ENCODE measurements around the gene SYT7.

SYT7 gene

GRCh38 chr11:61607920-61608599 is 27.2 kb upstream of the SYT7 start:
- DNase-seq: no peak

DNA sequence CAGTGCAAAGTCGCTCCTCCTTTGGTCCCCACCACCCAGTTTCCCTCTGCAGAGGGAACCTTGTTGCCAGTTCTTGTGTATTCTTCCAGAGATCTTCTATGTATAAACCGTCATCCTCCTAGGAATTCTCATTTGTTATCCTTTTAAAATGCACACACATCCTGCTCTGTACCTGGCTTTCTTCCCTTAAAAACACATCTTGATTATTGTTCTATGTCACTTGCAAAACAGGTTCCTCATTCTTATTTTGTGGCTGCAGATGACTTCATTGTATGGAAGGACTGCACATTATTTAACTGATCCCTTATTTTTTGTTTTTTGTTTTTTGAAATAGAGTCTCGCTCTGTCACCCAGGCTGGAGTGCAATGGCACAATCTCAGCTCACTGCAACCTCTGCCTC is 26.6 kb upstream of the SYT7 start:
- no peak for DNase-seq

- no peak for DNase-seq
Measured at GRCh38 chr11:61603667-61604066, 22.8 kb upstream of the SYT7 start.

DNA sequence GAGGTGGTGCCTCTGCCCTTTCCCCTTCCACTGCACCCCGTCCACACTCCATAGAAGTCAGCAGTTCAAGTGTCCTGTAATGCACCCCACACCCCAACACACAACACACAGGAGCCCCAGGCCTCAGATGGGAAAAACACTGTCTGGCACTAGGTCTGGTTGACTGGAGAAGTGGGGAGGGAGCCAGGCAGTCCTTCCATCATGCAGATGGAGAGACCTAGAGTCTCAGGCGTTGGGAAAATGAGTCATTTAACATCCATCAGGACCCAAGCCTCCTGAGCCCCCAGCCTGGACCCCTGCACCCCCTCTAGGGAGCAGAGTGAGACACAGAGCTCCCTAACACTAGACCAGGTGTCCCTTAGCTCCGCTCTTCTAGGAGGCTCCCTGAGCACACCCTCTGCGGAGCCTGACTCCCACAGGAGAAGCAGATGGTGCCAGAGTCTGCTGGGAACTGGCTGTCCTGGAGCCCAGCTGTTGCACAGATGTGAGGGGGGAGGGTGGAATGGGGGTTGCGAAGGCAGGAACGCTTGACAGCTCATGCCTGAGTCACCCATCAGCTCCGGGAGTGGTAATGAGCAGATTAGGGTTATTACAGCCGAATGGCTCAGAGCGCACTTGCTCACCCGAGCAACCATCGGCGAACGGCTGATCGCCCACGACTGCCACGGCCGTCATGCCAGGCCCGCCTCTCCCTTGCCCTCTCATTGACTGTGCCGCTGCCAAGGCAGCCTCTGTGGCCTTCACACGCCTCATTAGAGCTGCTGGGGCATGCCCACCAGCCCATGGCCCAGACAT is 22.1 kb upstream of the SYT7 start:
- no peak for DNase-seq

GRCh38 chr11:61601512-61601911 is 20.6 kb upstream of the SYT7 start:
- no peak for DNase-seq

DNA sequence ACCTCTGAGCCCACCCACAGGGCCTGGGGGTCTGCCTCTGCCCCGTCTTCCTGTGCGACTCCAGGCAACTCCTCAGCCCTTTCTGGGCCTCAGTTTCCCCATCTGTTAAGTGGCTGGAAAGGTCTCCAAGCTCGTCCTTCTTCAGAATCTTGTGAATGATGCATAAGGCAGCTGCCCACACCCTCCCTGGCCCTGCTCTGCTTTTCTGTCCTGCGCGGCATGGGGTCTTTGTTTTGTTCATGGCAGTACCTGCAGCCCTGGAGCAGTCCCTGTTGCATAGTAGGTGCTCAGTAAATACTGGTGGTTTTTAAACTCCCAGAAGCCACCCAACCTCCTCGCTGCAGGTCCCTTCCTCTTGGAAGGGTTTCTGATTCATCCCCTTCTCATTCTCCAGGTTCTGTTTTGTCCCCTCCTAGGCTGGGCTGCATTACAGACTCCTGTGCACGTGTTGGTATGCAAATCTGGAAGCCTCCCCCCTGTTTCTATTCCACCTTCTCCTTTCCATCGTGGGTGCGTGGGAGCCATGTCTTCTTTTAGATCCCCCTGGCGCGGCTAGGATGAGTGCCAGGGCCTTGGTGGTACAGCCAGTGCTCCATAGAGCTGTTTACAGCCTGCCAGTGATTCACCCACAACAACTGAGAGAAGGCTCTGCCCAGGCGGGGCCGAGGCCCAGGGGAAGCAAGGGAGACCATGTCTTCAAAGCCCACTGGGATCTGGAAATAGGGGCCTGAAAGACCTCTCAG is 19.3 kb upstream of the SYT7 start:
- DNase-seq: no peak

GRCh38 chr11:61598886-61599868 is 18.3 kb upstream of the SYT7 start:
- DNase-seq: no peak

DNA sequence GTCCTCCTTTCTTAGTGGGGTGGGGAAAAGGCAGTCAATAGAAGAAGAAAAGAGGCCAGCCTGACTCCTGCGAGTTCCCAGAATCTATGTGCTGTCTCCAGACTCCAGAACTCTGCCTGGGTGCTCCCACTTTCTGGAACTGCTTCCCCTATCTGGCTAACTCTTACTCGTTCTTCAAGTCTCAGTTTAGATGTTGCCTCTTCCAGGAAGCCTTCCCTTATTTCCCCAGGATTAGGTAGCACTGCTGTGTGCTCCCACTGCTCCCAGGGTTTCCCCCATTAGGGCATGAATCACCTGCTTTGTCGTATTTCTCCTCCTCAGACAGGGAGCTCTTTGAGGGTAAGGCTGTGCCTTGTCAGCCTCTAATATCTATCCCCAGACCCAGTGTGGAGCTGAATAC is 17.5 kb upstream of the SYT7 start:
- no peak for DNase-seq

DNA sequence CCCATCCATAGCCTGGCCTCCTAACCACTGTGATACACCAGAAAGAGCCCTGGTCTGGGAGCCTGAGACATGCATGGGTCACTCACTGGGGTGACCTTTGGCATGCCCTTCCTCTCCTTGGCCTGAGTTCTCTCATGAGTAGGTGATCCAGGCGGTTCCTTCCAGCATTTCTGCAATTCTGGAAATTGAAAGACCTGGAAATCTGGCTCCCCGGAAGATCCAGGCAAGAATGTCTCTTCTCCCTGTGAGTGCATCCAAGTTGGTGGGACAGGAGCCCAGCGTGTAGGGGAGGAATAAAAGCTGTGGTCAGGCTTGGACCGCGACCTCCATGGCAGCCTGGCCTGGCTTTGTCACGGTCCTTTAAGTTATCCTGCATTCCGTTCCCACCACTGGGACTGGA is 16.1 kb upstream of the SYT7 start:
- no peak for DNase-seq

DNA sequence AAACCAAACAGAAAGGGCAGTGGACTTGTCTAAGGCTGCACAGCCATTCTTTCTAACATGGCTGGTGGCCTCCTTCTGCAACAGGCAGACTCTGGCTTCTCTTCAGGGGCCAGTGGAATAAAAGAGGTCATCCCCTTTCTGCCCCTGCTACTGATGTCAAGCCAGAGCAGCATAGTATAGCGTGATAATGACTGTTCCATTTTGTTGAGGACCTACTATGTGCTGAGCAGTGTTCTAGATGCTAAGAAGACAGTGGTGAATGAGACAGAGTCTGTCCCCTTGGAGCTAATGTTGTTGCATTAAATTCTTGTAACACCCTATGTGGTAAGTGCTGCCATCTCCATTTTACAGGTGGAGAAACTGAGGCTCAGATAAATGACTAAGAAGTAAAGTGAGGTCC is 15.7 kb upstream of the SYT7 start:
- DNase-seq: no peak

- no peak for DNase-seq
Measured at GRCh38 chr11:61594907-61595257, 14.0 kb upstream of the SYT7 start.

GRCh38 chr11:61593151-61593550 is 12.3 kb upstream of the SYT7 start:
- DNase-seq: no peak

DNA sequence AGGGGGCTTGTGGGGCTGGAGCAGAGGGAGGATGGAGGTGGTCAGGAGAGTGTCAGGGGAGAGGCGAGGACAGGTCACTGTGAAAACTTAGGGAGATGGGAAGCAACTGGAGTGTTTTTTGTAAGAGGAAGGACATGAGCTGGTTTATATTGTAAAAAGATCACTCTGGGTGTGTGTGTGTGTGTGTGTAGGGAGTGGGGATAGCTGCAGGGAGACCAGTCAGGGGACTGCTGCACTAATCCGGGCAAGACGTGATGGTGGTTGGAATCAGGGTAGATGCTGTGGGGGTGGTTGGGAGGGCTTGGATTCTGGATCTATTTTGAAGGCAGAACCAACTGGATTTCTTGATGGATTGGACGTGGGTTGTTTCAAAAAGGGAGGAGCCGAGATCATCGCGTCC is 11.3 kb upstream of the SYT7 start:
- no peak for DNase-seq

DNA sequence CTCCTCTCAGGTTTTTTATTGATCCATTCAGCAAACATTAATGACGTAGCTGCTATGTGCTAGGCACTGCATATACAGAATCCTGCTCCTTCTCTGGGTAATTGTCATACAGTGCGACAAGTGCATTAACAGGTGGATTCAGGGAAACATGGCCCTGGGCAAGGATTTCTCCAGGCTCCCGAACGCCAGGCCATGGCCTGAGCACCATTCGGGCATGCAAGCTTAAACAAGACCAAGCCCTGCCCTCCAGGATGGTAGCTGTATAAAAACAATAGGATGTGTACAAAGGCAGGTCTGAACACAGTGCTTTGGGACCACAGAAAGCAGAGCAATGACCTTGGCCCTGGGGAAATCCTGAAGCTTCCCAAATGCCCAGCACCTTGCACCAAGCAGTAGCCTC is 9.1 kb upstream of the SYT7 start:
- DNase-seq: no peak

GRCh38 chr11:61588728-61589191 is 7.9 kb upstream of the SYT7 start:
- no peak for DNase-seq

DNA sequence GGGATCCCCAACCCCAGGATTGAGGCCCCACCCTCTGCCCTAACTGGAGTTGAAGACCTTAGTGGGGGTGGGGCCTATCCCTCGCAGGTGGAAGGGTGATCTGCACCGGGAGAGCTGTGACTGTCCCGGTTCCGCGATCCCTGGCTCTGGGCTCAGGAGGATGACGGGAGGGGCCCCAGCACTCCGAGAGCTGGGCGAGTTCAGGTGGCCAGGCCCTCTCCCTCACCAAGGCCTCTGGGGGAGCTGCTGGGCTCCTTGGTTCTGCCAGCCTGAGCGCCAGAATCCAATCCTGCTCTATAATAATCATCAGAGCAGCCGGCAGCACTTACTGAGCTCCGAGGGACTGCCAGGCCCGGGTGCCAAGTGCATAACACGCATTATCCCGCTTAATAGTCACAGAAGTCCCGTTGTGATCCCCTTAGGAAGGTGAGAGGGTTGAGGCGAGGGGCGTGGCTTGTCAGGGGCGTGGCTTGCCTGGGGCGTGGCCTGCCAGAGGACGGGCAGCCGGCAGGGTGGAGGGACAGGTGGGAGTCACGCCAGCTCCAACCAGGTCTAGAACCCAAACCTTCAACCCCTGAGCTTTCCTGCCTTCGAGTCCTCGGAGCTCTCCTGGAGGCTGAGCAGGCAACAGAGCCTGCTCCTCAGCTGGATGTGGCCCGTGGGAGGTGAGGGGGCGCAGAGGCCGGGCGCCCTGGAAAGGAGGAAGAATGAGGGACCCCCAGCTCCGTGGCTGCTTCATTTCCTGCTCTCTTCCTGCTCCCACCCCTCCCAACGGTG is 7.3 kb upstream of the SYT7 start:
- peak; percentile 38 for DNase-seq

DNA sequence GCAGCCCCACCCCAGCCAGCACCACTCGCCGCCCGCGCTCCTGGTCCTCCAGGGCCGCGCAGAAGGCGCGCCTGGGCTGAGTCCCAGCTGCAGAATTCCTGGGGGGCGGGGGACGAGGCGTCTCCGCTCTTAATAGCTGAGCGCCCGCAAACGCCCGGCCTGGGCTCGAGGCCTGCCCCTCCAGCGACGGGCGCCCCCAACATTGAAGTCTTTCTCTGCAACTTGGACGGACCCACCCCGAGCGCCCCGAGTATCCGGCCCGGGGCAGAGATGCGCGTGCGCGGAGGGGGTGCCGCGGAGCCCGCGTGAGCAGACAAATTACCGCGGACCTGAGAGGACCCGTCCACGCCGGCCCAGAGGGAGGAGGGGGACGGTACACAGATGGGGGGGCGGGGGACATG is 6.7 kb upstream of the SYT7 start:
- no peak for DNase-seq

GRCh38 chr11:61586792-61587430 is 6.0 kb upstream of the SYT7 start:
- no peak for DNase-seq

- DNase-seq: no peak
Measured at GRCh38 chr11:61585115-61585514, 4.2 kb upstream of the SYT7 start.

- no peak for DNase-seq
Measured at GRCh38 chr11:61581931-61582330, 1.1 kb upstream of the SYT7 start.

DNA sequence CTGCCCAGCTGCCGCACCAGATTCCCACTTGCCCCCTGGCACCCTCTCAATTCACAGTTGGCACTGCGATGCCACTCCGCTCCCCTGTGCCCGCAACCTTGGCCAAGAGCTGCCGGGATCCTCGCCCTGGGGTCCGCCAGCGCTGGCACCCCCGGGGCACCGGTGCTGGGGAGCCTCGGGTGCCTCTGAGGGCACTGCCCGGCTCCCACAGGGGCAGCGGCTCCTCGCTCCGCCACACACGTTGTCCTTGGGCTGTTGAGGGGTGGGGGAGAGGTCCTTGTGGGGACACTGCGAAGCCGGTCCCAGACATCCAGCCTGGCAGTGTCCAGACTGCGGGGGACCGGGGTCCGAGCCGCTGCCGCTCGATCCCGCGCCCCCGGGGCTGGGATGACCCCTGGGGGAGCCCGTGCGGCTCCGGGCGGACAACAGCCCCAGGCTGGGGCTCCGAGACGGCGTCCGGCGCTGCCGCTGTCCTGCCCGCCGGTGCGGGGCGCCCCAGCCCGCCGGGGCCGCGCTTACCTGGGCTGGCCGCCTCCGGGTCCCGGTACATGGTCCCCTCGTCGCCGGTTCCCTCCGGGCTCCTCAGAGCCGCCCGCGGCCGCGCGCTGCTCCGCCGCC is 496 bp downstream of the SYT7 start:
- DNase-seq: no peak
